OCI-LY7 (cell line): ENCODE data around the gene SPPL2B.

Experiments used
- CTCF ChIP-seq: fragments of 200-600 bp; sonication (generic); conservative IDR thresholded peaks from 2 replicates; pipeline ENCODE4 v1.5.1; 2014; ENCODE audit warnings: mild to moderate bottlenecking, antibody characterized with exemption, low read length, moderate library complexity, mixed read lengths
- EZH2phosphoT487 ChIP-seq: fragments of 200-600 bp; sonication (generic); IDR thresholded peaks from 2 replicates; pipeline ENCODE4 v1.6.1; 2018; ENCODE audit warnings: low read depth, borderline replicate concordance, mild to moderate bottlenecking, mixed run types, antibody characterized with exemption, low read length, moderate library complexity, mixed read lengths

DNA sequence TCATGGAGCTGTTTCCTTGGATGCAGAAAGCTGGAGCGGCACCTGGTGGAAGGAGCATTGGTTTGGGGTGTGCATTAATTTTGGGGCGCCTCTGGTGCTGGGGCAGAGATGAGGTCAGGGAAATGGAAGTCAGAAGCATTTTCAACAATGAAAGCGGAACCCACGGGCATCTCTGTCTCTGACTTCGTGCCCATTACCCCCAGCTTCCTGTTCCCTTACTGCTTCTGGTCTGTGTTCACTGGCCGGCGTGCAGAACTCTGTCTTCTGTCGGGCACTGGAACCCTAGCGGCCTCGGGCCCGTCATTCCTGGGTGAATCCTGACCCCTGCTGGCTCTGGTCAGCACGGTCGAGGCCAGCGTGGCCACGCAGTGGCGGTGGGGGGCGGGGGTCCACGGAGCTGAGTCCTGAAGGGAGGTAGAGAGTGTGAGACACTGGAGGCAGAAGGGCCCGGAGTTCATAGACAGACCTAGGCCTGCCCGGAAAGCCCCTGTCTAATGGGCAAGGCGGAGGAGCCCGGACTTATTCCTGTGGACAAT lies 12.6 kb upstream of the SPPL2B start:
- TF ChIP-seq CTCF (peak; percentile 37; the same call in 1 of the 2 replicates), EZH2phosphoT487 (no peak)
